ENCODE measurements around the gene RPL36. TPM values are rescaled to one million over a fixed set of nuclear protein-coding genes. Genes with fewer than 3 reads are reported as not detected.
"Not testable (repeated sequence)": the region's sequence is repeated elsewhere in the genome, so short reads cannot be mapped to it uniquely, and the experiment has no call there.

RPL36 gene
- total and polyA plus RNA-seq, 8 donors, result 524 to 1,510 (median 728) TPM

- H3K27ac ChIP-seq, result peak overlapping the region; percentile 46 to 82 (median 70)
- H3K9me3 ChIP-seq, result no peaks in the 10 kb centered on the region
- ATAC-seq (no peak), DNase-seq (no peak), FAIRE-seq (no peak)
- H3K36me3 ChIP-seq, result no peaks in the 10 kb centered on the region
- H3K4me1 ChIP-seq, result peaks cover 0 to 3% (median 0%) of the 10 kb centered on the region in 3 donors
- no peaks in the 10 kb centered on the region for H3K27me3 ChIP-seq
- WGBS, 2 donors, result 35 to 38% methylated on average over 16 of the region's 16 CpGs
- intact Hi-C loops (cut with DNase I), result no loop called here
- peak overlapping the region in 3 of 4 donors; percentile 53 to 74 (median 71) for H3K4me3 ChIP-seq
- TF ChIP-seq CTCF (IDR thresholded peaks at IDR 0.05), result no peak
Measured at GRCh38 chr19:5686326-5686646, 3.8 kb upstream of the RPL36 start.

- intact Hi-C loops (cut with DNase I), result no loop called here
- peak overlapping the region; percentile 68 to 82 (median 72) for H3K27ac ChIP-seq
- peaks cover 0 to 2% (median under 1%) of the 10 kb centered on the region in 3 donors for H3K36me3 ChIP-seq
- FAIRE-seq (no peak), ATAC-seq (peak; percentile 63 to 84 (median 78)), DNase-seq (peak; percentile 93 to 100 (median 98))
- TF ChIP-seq CTCF (IDR thresholded peaks at IDR 0.05), result peak; percentile 59 to 89 (median 72)
- H3K4me3 ChIP-seq, result peak overlapping the region; percentile 23 to 74 (median 62)
- peaks cover under 1 to 3% (median 2%) of the 10 kb centered on the region in 3 donors for H3K4me1 ChIP-seq
- no peaks in the 10 kb centered on the region for H3K9me3 ChIP-seq
- 1 to 2% methylated on average over 52 to 59 of the region's 59 CpGs for WGBS, 2 donors
- no peaks in the 10 kb centered on the region for H3K27me3 ChIP-seq
Measured at GRCh38 chr19:5686647-5687359, 3.3 kb upstream of the RPL36 start.

GRCh38 chr19:5687360-5688198, 2.5 kb upstream of the RPL36 start:
- no peak for FAIRE-seq

GRCh38 chr19:5688262-5688881, 1.7 kb upstream of the RPL36 start:
- H3K9me3 ChIP-seq; H3K27me3 ChIP-seq; intact Hi-C loops (cut with DNase I); ATAC-seq; FAIRE-seq; H3K4me1 ChIP-seq; H3K27ac ChIP-seq; H3K4me3 ChIP-seq: not testable (repeated sequence)
- WGBS, 2 donors, result 89 to 92% methylated on average over 13 of the region's 13 CpGs
- H3K36me3 ChIP-seq, result peaks cover 0 to 16% (median 10%) of the 10 kb centered on the region in 3 donors
- peak in 1 of 6 donors; percentile 31 for DNase-seq

More at GRCh38 chr19:5687360-5688198, 2.5 kb upstream of the RPL36 start:
- 53 to 54% methylated on average over 75 to 76 of the region's 76 CpGs for WGBS, 2 donors
- TF ChIP-seq CTCF (IDR thresholded peaks at IDR 0.05), result no peak
- DNase-seq (peak in 1 of 6 donors; percentile 70), ATAC-seq (no peak)
- H3K4me1 ChIP-seq, result peaks cover 3 to 7% (median 6%) of the 10 kb centered on the region in 3 donors
- H3K9me3 ChIP-seq, result no peaks in the 10 kb centered on the region
- H3K36me3 ChIP-seq, result peaks cover 0 to 10% (median 9%) of the 10 kb centered on the region in 3 donors
- peak overlapping the region in 3 of 4 donors; percentile 23 to 74 (median 53) for H3K4me3 ChIP-seq
- H3K27me3 ChIP-seq, result no peaks in the 10 kb centered on the region
- H3K27ac ChIP-seq, result peak overlapping the region; percentile 43 to 82 (median 72)
- intact Hi-C loops (cut with DNase I), result no loop called here

All from pancreas (tissue), 10 donors.